HG03457 (cell line): ENCODE measurements around the gene MAN1B1.
A peak's percentile ranks its signal among the peaks of the same experiment; 100 is the strongest.

Experiments
- ATAC-seq: cut with Tn5 transposase; IDR thresholded peaks from one replicate; pipeline ENCODE4 v1.9.1; 2021; ENCODE audit warnings: moderate number of reproducible peaks; ENCODE audit not compliant: unreplicated experiment

MAN1B1 gene

GRCh38 chr9:137084526-137084925 lies 2.3 kb upstream of the MAN1B1 start:
- ATAC-seq, result no peak

GRCh38 chr9:137085920-137086530 lies 760 bp upstream of the MAN1B1 start:
- no peak for ATAC-seq

- ATAC-seq, result no peak
Measured at GRCh38 chr9:137087409-137087925, 682 bp downstream of the MAN1B1 start.

GRCh38 chr9:137088121-137088520 lies 1.3 kb downstream of the MAN1B1 start:
- ATAC-seq, result no peak

GRCh38 chr9:137089232-137089947 lies 2.6 kb downstream of the MAN1B1 start:
- no peak for ATAC-seq

- peak; percentile 46 for ATAC-seq
Measured at GRCh38 chr9:137095664-137096517, 9.1 kb downstream of the MAN1B1 start.

DNA sequence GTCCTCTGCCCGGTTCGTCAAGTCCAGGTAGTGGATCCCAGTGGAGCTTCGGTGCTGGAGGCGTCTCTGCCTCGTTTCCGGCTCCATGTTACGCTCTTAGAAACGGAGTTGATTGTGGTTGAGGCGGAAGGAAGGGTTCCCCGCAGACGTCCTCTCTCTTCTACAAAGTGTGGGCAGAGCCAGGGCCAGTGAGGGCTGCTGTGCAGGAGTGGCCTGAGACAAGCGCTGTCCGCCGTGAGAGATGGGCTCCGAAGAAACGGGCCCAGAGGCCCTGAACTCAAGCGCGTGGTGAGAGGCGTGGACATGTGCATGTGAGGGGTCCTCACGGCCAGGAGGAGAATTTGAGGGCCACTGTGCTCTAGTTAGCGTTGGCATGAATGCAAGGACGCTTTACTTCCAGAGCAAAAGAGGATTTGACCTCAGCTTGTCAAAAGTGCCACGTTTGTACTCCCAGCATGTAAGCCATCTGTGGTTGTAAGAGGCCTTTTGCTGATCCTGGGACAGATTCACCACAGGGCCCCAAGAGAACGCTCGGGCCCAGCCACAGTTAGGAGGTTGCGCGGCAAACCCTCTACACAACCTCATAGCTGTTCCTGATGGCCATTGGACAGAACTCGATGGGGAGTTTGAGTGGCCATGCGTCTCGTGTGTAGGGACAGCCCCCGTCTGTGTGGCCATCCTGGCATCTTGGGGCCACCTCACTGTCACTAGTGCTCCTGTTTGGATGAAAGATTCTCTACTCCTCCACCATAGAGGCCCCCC lies 10.2 kb downstream of the MAN1B1 start:
- ATAC-seq, result no peak

GRCh38 chr9:137097761-137098462 lies 11.1 kb downstream of the MAN1B1 start:
- no peak for ATAC-seq

GRCh38 chr9:137099231-137099630 lies 12.4 kb downstream of the MAN1B1 start:
- no peak for ATAC-seq

DNA sequence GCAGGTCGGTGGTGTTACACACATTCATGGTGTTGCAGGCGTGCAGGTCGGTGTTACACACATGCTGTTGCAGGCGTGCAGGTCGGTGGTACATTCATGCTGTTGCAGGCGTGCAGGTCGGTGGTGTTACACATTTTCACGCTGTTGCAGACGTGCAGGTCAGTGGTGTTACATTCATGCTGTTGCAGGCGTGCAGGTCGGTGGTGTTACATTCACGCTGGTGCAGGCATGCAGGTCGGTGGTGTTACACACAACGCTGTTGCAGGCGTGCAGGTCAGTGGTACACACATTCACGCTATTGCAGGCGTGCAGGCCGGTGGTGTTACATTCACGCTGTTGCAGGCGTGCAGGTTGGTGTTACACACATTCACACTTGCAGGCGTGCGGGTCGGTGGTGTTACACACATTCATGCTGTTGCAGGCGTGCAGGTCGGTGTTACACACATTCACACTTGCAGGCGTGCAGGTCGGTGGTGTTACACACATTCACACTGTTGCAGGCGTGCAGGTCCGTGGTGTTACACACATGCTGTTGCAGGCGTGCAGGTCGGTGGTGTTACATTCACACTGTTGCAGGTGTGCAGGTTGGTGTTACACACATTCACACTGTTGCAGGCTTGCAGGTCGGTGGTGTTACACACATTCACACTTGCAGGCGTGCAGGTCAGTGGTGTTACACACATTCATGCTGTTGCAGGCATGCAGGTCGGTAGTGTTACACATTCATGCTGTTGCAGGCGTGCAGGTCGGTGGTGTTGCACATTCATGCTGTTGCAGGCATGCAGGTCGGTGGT lies 16.6 kb downstream of the MAN1B1 start:
- ATAC-seq, result no peak

DNA sequence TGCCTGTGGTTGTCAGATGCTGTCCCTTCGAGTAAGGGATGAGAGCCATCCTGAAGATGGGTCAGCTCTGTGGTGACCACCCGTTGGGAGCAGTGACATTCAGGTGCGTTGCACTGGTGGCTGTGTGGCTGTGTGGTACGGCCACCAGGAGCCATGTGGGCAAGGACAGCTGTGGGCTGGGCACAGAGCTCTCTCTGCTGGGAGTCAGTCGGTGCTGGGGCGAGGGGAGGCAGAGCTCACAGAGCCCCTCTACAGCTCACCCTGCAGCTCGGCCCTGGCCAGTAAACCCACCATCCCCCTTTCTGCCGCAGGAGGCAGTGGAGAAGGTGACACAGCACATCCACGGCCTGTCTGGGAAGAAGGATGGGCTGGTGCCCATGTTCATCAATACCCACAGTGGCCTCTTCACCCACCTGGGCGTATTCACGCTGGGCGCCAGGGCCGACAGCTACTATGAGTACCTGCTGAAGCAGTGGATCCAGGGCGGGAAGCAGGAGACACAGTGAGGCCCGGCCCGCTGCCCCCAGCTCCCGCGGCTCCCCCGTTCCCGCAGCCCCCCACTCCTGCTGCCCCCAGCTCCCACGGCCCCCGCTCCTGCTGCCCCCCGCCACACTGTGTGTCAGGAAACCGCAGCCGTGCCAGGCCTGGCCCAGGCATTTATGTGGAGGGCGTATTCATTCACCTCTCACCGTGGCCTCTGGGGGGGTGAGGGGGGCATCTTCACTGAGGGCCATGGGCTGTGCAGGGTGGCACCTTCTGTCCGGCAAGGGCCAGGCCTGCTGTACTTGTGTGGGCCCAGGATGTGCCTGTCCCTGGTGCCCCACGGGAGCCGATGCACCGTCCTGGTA lies 19.3 kb downstream of the MAN1B1 start:
- ATAC-seq, result no peak

- no peak for ATAC-seq
Measured at GRCh38 chr9:137106662-137107250, 20.0 kb downstream of the MAN1B1 start.

DNA sequence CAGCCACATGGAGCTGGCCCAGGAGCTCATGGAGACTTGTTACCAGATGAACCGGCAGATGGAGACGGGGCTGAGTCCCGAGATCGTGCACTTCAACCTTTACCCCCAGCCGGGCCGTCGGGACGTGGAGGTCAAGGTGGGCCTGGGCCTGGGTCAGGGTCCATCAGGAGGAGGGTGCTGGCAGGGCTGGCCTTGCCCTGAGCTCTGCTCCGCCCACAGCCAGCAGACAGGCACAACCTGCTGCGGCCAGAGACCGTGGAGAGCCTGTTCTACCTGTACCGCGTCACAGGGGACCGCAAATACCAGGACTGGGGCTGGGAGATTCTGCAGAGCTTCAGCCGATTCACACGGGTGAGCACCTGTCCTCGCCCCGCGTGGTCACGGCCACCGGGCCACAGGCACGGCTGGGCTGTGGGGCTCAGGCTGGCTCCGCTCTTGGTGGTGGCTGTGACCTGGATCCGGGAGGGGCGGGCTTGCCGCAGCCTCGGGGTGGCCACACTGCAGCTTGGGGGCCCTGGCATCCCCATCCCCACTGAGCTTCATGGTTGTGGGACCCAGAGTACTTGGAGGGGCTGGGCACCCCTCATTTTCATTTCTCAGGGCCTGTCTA lies 20.6 kb downstream of the MAN1B1 start:
- ATAC-seq, result no peak

- no peak for ATAC-seq
Measured at GRCh38 chr9:137107982-137108381, 21.2 kb downstream of the MAN1B1 start.

DNA sequence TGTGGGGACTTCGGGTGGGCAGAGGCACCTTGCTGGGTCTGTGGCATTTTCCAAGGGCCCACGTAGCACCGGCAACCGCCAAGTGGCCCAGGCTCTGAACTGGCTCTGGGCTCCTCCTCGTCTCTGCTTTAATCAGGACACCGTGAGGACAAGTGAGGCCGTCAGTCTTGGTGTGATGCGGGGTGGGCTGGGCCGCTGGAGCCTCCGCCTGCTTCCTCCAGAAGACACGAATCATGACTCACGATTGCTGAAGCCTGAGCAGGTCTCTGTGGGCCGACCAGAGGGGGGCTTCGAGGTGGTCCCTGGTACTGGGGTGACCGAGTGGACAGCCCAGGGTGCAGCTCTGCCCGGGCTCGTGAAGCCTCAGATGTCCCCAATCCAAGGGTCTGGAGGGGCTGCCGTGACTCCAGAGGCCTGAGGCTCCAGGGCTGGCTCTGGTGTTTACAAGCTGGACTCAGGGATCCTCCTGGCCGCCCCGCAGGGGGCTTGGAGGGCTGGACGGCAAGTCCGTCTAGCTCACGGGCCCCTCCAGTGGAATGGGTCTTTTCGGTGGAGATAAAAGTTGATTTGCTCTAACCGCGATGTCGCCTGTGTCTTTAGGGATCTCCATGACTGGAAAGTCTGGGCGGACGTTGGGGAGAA lies 21.9 kb downstream of the MAN1B1 start:
- ATAC-seq, result no peak

GRCh38 chr9:137109250-137110146 lies 22.7 kb downstream of the MAN1B1 start:
- ATAC-seq, result no peak
